ENCODE data around the gene KRT1.

GRCh38 chr12:52669426-52669825 lies 10.8 kb downstream of the KRT1 start:
- no peak for TF ChIP-seq POLR2AphosphoS5 (IDR thresholded peaks at IDR 0.05)
- no peak for TF ChIP-seq CTCF (IDR thresholded peaks at IDR 0.05)
